Stimulated activated CD4-positive, alpha-beta T cell treated with anti-CD3 and anti-CD28 coated beads, TNF-alpha, amount 100 ng/mL, for 48 hours (primary cell): ENCODE measurements around the gene EVL.

Experiments
- DNase-seq, 3 donors: peaks; one replicate each; pipeline ENCODE4 v3.0.0-alpha.2; 2020; ENCODE audit warnings: low read depth in 3 of 3

The EVL gene

DNA sequence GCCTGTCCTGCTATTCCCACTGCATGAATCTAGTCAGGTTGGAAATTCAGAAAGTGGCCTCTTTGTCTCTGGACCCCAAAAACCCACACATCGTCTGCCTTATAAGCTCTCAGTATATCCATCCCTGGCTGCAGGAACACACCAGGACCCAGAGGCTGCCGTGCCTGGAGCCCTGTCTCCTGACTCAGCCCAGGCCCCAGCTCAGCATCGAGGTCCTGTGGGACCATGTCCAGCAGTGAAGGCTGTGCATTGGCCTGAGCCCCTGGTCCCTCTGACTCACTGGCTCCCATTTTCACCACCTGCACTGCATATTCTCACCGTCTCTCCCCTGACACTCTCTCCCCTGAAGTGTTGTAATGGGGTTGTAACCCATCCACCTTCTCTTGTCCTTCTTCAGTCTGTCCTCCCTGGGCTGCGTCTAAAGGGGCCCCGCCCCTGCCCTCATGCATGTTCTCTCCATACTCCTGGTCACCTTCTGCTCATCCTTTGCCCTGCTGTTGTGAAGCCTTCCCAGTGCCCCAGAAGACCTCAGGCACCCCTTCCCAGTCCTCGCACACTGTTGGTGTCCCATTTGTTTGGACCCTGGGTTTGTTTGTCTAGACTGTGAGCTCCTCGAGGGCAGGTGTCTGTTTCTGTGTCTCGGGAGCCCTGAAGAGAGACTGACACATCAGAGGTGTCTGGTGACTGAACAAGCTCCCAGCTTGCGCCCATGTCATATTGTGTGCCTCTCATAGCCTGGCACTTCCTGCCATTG, 43.8 kb downstream of the EVL start:
- no peak for DNase-seq

DNA sequence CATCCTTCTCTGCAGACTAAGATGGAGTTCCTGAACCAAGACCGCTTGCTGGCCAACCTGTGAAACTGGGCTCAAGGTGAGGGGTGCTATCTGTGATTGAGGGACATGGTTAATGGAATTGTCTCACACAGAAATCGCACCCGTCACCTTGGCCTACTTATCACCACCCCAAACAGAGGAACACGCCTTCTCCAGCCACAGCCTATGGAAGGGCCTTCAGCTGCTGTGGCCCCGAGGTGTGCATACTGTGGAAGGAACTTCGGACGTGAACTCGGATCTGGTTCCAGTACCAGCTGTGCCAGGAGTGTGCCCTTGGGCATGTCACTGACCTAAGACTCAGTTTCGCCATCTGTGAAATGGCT, 44.4 kb downstream of the EVL start:
- no peak for DNase-seq

DNA sequence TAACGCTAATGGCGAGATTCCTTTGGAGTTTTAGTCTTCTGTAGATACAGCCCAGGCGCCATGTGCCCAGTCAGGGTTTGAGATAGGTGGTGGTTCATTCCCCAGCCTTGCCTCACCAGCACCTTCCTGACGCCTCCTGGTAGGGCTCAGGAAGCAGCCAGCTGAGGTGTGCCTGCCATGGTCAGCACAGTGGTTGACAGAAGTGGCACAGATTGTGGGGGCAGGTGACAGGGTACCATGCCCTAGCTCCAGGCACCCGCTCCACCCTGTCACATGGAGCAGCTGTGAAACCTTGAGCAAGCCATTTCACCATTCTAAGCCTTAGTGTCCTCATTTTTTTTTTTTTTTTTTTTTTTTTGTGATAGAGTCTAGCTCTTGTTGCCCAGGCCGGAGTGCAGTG, 45.6 kb downstream of the EVL start:
- no peak for DNase-seq

DNA sequence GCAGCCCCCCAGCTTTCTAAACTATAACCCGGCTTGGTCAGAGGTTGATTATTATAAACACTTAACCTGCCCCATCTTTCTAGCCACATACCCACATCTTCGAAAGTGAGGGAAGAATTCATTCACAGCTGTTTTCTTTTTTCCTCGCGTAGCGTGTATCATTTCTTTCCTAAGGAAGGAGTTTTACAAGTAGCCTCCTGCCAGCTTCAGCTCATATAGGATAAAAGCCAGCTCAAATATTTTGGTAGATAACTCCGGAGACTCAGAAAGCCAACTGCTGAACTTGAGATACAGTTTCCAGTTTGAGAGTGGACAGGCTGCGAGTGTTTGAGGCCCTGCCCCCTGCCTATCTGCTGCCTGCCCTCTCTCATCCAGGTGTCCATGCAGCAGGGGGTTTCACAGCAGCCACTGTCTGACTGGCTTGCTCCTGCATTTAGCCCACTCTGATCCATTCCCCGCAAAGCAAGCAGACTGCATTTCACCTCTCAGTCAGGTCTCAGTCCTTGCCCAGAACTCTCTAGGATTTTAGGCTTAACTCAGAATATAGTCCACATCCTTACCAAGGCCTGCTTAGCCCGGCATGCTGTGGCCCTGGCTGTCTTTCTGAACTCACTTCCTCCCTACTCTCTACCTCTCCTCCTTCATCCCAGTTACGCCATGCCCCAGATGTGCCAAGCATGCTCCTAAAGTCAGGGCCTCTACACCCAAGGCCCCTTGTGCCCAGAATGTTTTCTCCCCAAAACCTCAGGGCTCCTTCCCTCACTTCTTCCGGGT, 46.9 kb downstream of the EVL start:
- no peak for DNase-seq

DNA sequence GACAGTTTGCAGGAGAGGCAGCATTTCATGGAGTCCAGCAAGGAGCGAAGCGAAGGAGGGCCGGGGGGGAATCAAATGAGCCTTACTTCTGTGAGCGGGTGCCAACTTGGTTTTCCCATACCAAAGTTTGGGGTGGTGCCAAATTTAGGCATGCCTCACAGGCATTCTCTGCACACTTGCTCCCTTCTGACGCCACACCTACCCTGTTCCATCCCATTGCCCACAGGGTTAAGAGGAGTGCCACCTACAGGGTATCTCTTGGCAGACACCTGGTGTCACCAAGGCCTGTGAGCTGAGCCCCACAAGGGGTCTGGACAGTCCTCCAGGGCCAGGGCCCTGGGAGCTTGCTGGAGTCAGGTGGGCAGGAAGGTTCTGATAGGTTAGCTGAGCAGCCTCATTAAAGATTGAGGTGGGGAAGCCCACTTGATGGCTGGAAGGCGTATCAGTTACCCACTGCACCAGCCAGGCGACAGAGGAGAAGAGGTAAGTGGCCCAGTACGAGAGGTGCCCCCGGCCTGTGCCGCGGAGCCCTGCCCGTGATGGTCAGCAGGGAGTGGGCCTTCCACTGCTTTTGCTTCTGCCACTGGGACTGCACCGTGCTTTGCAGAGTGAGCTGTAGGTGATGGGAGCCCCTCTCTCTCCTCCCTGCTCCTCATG, 49.0 kb downstream of the EVL start:
- DNase-seq, result no peak

DNA sequence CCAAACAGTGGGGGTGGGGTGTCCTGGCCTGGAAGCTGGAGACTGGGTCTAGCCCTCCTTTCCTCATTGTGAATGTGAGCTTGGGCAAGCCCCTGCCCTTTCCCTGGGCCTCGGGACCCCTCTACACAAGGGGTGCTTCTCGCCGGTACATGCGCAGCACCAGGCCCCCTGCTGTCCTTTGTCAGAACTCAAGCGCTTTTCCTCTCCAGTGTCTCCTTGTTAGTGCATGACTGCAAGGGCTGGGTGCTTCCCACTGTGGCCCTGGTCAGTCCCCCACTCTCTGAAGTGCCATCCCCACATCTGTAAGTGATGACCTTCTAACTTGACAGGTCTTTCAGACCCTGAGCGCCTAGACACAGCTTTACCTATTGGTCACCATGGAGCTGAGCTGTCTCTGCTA, 50.0 kb downstream of the EVL start:
- no peak for DNase-seq

DNA sequence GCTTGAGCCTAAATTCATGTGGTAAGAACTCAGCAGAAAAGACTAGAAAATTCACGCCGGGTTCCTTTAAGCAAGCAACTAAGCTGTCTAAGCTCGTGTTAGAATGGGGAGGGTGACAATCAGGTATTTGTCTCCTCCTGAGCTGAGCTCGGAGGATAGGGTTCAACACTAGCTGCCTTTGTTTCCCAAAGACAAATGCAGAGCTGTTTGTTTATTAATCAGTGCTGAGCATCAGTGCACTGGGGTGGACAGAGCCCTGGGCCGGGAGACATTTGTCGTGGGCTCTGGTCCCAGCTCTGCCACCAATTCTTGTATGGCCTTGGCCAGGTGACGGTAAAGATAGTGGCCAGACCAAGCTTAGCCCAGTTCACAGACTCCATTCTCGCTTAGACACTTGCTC, 50.5 kb downstream of the EVL start:
- DNase-seq, result no peak

DNA sequence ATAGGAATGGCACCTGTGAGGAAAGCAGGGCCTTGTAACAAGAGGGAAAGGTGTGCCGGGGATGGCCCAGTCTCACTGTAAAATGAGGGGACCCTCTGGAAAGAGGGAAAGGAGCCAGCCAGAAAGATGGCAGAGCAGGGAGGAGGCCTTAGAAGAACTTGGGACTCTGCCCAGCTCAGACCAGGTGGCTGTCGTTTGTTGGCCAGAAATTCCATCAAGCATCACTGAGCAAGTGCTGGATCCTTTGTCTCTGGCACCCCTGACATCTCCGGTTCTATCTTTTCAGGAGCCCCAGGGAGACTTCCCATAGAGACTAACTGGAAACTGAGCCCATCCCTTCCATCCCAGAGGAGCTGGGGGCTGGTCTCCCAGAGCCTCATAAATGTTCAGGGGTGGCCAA, 50.9 kb downstream of the EVL start:
- no peak for DNase-seq

DNA sequence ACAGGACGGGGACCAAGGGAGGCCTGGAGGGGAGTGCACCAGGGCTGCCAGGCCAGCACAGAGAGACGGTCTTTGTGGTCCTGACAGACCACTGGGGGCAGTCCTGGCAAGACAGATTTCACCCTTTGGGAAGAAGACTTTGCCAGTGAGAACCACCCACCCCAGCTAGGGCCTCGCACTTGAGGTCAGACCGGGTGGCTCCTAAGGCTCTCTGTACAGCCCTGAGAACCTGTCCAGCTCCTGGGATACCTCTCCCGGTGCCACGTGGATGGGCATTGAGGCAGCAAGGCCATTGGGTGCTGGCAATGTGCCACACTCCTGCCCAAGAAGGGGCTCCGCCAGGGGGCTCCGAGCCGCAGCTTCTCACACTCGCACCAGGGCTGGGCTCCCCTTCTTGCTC, 51.8 kb downstream of the EVL start:
- DNase-seq, result no peak

DNA sequence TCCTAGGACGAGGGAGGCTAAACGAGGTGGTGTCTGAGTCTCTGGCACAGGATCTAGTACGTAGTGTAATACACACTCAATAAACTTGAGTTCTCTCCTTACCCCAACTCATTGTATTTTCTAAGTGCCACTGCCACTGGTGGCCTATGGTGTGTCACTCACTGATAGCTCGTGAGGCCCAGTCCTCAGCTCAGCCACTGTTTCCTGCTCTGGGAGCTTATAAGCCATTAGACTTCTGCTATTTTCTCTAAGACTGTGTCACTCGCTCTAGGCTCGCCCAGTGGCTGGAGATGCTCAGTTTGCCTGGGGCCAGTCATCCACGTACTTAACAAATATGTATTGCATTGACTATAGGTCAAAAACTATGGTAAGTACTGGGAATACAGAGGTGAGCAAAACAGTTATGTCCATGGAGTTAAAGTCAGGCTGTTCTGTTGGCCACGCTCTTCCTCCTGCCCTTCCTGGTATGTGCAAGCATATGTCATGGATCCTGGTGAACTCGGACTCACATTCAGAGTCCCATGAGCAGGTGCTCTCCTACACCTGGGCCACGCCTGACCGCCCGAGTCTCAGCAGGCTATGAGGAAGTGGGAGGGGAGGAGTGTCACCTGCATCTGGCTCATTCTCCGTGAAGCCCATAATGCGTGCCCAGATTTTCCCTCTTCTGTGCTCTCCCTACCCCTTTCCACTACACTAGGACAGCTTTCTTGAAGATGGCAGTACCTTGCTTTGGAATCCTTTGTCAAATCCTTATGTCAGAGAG, 52.6 kb downstream of the EVL start:
- no peak for DNase-seq

DNA sequence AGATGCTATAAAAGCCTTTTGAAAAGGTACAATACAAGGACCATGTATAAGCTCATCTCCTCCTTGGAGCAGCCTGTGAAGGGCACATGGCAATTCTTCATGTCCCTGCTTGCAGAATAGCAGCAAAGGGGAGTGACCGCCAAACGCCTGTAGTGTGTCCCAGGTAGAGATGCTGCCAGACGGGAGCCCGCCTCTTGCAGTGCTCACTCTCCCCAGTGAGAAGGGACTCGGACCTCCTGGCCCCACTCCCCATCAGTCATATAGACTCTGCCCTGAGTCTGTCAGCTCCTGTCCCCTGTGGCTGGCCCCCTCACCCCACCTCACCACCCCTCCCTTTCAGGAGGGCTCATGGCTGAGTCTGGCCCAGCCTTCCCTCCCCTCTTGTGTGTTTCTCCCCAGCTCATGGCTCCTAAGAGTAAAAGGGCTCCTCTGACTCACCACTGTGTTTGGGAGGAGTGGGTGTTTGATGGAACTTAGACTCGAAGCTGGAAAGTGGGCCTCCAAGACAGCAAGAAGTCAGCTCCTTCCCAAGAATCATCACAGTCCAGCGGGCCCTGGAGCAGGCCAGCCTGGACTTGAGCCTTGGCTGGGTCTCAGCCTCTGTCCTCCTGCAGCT, 53.3 kb downstream of the EVL start:
- DNase-seq, result no peak

DNA sequence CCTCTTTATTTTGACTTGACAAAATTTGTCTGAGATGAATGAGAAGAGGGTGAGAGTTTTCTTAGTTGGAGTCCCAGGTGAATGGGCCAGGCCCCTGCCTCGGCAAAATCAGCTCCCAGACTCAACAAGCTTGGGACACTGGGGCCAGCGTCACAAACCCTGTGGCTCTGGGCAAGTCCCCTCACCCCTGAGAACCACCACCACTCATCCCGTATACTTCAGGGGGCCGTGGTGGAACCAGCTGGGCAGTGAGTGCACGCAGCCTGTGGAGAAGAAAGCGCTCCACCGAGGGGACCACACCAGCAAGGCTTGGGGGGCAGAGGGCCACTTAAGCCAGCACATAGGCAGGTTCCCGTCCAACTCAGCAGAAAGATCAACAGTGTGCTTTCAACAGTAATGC, 54.0 kb downstream of the EVL start:
- no peak for DNase-seq

DNA sequence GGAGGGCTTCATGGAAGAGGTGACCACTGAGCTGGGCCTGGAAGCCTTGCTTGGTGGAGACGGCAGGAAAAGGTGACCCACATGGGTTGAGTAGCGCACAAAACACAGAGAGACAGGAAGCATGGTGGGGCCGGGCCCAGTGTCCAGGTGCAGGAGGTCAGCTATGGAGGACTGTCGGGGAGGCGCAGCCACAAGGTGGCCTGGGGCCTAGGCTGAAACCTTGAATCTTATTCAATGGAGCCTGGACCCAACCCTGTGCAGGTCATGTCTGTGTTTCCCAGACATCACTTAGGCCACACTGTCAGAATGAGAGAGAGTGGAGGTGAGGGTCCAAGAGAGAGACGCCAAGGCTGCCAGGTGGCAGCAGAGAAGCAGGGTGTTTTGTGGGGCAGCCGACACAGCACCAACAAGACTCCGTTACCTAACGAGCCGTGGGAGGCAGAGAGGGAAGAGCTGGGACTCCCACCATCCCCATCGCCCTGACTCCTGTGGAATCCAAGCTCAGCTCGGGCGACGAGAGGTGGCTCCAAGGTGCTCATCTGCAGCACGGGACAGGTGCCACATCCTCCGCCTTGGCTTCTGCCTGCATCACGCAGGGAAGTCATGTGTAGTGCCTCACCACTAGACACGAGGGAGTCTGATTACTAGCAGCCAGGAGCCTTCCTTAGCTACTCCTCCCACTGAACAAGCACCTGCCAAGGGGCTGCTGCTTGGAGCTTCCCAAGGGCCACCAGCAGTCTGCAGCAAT, 55.5 kb downstream of the EVL start:
- no peak for DNase-seq

DNA sequence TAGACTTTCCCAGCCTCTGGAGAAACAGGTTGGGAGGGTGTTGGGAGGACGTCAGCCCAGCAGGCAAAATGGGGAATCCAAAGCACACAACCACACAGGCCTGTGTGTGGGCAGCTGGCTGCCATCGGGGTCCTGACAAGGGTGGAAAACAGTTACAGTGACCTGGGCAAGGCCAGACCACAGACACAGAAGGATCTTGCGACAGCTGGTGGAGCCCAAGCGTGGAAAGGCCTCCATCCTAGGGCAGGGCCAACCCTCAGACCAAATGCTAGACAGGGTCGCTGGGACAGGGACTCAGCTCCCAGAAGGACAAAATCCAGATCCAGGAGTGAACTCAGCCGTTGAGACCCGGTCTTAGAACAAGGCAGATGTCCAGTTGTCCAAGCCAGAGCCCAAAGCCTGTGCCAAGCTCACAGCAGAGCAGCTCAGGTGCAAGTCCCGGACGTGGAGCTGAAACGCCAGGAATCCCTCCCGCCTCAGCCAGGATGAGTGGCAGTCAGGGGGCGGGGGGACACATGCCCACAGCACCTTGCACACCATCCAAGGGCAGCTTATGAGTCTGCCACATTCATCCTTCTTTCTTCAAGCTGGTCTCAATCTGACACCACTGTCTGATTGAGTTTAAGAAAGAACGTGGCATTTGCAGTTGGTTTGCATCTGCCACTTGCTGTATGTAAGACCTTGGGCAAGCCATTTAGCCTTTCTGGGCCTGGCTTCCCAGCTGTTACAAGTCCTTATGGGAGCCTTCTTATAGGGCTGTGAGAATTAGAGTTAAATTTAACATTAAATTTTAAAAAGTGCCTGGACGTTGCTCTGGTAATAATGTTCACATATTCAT, 56.6 kb downstream of the EVL start:
- DNase-seq, result no peak

DNA sequence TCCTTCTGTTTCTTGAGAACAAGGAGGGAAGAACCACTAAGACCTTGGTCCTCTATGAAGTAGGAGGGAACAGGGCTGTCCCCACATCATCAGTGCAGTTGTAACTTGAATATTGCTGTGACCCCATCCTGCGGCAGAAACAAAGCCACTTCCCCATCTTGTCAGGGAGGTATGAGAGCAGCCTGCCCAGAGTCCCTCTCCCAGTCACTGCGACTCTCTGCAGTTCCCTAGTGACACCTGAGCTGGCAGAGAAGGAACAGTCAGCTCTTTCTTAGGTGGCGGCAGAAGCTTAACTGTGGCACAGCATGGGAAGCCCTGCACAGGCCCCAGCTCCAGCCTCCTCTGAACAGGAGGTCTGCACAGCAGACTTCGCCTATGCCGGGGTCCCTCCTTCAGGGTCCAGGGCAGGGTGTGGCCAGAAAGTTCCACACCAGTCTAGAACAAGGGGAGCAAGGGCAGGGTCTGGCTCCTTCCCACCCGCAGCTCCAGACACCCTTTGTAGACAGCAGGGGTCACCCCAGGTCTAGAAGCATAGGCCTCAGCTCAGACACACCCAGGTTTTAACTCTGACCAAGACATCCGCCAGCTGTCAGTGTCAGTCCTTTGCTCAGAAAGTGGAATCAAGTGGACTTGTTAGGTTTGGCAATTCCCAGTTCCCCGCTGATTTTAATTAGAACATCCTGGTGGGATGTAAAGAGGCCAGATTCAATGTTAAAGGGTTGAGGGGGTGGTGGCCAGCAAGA, 57.4 kb downstream of the EVL start:
- no peak for DNase-seq

DNA sequence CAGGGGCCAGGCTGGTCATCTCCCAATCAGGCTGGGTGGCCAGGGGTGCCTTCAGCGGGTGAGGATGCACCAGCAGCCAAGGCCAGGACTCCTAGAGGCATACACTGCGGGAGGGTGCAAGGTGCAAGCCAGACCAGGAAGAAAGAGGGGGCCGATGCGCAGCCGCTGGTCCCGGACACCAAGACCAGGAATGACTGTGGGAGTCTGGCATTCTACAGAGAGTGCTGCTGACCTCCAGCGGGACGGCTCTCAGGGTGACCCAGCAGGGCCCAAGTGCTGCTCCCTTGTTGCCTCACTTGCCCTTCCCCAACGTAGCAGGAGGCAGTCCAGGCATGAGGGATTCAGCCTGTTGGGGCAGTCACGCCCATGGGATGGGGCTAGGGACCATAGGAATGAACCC, 58.4 kb downstream of the EVL start:
- DNase-seq, result no peak

DNA sequence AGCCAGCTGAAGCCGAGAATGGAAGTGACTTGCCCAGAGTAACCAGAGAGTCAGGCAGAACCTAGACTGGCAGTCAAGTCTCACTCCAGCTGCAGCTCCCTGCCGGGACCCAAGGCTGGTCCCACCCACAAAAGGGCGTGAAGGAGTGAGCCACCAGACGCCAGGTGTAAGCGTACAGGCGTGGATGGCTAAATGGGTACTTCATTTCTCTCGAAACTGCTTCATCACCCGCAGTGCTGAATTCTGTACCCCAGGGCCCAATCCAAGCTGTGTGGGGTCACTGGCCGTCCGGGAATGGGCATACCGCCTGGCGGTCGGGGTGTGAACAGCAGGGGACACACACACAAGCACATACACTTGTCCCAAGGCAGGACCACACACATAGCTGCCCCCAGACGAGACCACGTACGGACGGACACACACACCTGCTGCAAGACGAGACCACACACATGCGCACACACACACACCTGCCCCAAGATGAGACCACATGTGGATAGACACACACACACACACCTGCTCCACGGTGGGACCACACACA, 59.4 kb downstream of the EVL start:
- DNase-seq, result no peak

DNA sequence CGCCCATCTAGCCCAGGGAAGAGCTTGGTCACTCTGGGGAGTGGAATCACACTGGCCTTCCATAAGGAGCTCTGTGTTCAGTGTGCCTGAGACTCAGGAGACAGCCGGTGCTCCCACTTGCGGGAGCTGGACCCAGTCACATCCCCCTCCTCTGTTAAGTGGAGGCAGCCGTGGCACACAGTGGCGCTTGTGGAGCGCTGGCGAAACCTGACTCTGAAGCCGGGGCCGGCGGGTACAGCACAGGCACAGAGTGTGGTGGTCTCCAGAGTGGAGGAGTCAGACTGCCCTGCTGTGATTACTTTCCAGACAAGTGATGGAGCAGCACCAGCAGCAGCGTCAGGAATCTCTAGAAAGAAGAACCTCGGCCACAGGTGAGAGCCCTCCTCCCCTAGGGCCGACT, 61.2 kb downstream of the EVL start:
- no peak for DNase-seq

DNA sequence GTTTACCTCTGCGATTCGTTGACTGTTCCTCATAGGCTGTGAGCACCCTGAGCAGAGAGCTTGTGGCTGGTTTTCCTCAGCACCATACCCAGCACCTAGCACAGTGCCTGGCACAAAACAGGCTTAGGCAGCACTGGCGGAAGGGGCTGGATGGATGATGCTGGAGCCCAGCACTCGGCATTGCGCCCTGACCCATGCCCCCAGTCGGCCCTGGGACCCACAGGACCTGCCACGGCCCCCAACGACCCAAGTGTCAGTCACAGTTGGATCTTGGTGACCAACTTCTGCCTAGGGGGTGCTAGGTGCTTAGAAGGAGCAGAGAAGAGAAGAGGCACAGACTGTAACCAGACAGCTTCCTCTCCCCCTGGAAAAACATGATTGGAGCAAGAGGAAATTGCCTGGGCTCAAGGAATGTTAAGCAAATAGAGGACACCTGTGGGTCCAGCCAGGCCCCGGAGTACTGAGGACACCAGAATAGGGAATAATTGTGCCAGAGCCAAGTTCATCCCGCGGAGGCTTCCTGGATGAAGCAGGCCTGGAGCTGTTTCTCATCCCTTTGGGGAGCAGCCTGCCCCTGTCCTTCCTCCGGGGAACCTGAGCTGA, 62.7 kb downstream of the EVL start:
- no peak for DNase-seq
